HG03097 (cell line): ENCODE results near the gene RRAD.
A peak's percentile ranks its signal among the peaks of the same experiment; 100 is the strongest.
"Not testable (repeated sequence)": the region's sequence is repeated elsewhere in the genome, so short reads cannot be mapped to it uniquely, and the experiment has no call there.

Experiments used
- ATAC-seq: cut with Tn5 transposase; IDR thresholded peaks from one replicate; pipeline ENCODE4 v1.9.1; 2021; ENCODE audit not compliant: unreplicated experiment, low FRiP score

Gene RRAD

GRCh38 chr16:66934839-66935313 is 9.5 kb upstream of the RRAD start:
- not testable (repeated sequence) for ATAC-seq

GRCh38 chr16:66934138-66934838 is 9.0 kb upstream of the RRAD start, which contains the start of gene CIAO2B:
CIAO2B (minus strand) TSS chr16:66934402; CDS start chr16:66934364, 38 bp downstream.
- ATAC-seq: peak; percentile 64

GRCh38 chr16:66933776-66934137 is 8.4 kb upstream of the RRAD start:
- ATAC-seq: no peak

- no peak for ATAC-seq
These were observed 6.7 kb upstream of the RRAD start for GRCh38 chr16:66932076-66932475.

GRCh38 chr16:66931665-66932064 is 6.3 kb upstream of the RRAD start:
- no peak for ATAC-seq

GRCh38 chr16:66930189-66930588 is 4.9 kb upstream of the RRAD start:
- no peak for ATAC-seq

- ATAC-seq: no peak
These were observed 3.5 kb upstream of the RRAD start for GRCh38 chr16:66928702-66929388.

GRCh38 chr16:66927918-66928649 is 2.7 kb upstream of the RRAD start:
- no peak for ATAC-seq

- no peak for ATAC-seq
These were observed 1.7 kb upstream of the RRAD start for GRCh38 chr16:66926961-66927436.

GRCh38 chr16:66926171-66926947 is 1.0 kb upstream of the RRAD start:
- no peak for ATAC-seq

GRCh38 chr16:66924527-66925321 is 611 bp downstream of the RRAD start:
- ATAC-seq: no peak

GRCh38 chr16:66923866-66924265 is 1.5 kb downstream of the RRAD start:
- ATAC-seq: no peak

GRCh38 chr16:66923247-66923731 is 2.0 kb downstream of the RRAD start:
- no peak for ATAC-seq

- ATAC-seq: no peak
These were observed 3.4 kb downstream of the RRAD start for GRCh38 chr16:66921729-66922450.

GRCh38 chr16:66920924-66921680 is 4.2 kb downstream of the RRAD start:
- ATAC-seq: no peak

- ATAC-seq: no peak
These were observed 5.1 kb downstream of the RRAD start for GRCh38 chr16:66920299-66920590.

GRCh38 chr16:66919569-66920298 is 5.6 kb downstream of the RRAD start:
- ATAC-seq: no peak
